BLaER1 treated with 17β-estradiol and CSF1 and Interleukin-3, amounts not matched to agents 10 nM and 100 nM (cell line): ENCODE data around the gene NCOA7.
A peak's percentile ranks its signal among the peaks of the same experiment; 100 is the strongest.
"Not testable (repeated sequence)": the region's sequence is repeated elsewhere in the genome, so short reads cannot be mapped to it uniquely, and the experiment has no call there.

Experiments
- H3K27ac ChIP-seq, 11 experiments: shearing (Covaris generic); formaldehyde crosslinking; 2 replicates each; pipeline ENCODE4 v1.8.1; 2022
- H3K27me3 ChIP-seq, 11 experiments: shearing (Covaris generic); formaldehyde crosslinking; 2 replicates each; pipeline ENCODE4 v1.8.1; 2022
- H3K36me3 ChIP-seq, 11 experiments: shearing (Covaris generic); formaldehyde crosslinking; 2 replicates each; pipeline ENCODE4 v1.8.1; 2022
- H3K4me1 ChIP-seq, 10 experiments: shearing (Covaris generic); formaldehyde crosslinking; 2 replicates each; pipeline ENCODE4 v1.8.1; 2022
- H3K4me2 ChIP-seq, 11 experiments: shearing (Covaris generic); formaldehyde crosslinking; 2 replicates each; pipeline ENCODE4 v1.8.1; 2022
- H3K4me3 ChIP-seq, 10 experiments: shearing (Covaris generic); formaldehyde crosslinking; 2 replicates each; pipeline ENCODE4 v1.8.1; 2022
- H3K9ac ChIP-seq, 11 experiments: shearing (Covaris generic); formaldehyde crosslinking; 2 replicates each; pipeline ENCODE4 v1.8.1; 2022
- H3K9me3 ChIP-seq, 11 experiments: shearing (Covaris generic); formaldehyde crosslinking; replicated peaks in 1 of 11; 2 replicates each; pipeline ENCODE4 v1.8.1; 2022
- H4K20me1 ChIP-seq, 11 experiments: shearing (Covaris generic); formaldehyde crosslinking; 2 replicates each; pipeline ENCODE4 v1.8.1; 2022
- Cebpa-rat ChIP-seq, 11 experiments: shearing (Covaris generic); IDR thresholded peaks; 2 replicates each; pipeline ENCODE4 v1.8.1; 2022

Gene NCOA7

GRCh38 chr6:125932451-125932795 lies 141.7 kb downstream of the NCOA7 start:
- H3K4me3 ChIP-seq: no peak overlapping the region
- no peaks in the 10 kb centered on the region for H4K20me1 ChIP-seq
- peaks cover 18 to 44% (median 36%) of the 10 kb centered on the region in 11 experiments for H3K36me3 ChIP-seq
- no peaks in the 10 kb centered on the region for H3K27me3 ChIP-seq
- no peak overlapping the region for H3K9ac ChIP-seq
- no peak overlapping the region for H3K27ac ChIP-seq
- H3K4me2 ChIP-seq: no peak overlapping the region
- H3K9me3 ChIP-seq: peaks cover 0 to 8% (median 0%) of the 10 kb centered on the region in 11 experiments; a peak in 5 of 22 replicates
- TF ChIP-seq Cebpa-rat (IDR thresholded peaks at IDR 0.05): no peak
- H3K4me1 ChIP-seq: peaks cover 7 to 9% (median 8%) of the 10 kb centered on the region in 10 experiments

GRCh38 chr6:125935520-125935919 lies 144.8 kb downstream of the NCOA7 start:
- not testable (repeated sequence) for H3K4me2 ChIP-seq, H3K4me3 ChIP-seq, H3K27me3 ChIP-seq, H3K27ac ChIP-seq, H3K4me1 ChIP-seq, H3K9ac ChIP-seq, H4K20me1 ChIP-seq, H3K9me3 ChIP-seq
- H3K36me3 ChIP-seq: peaks cover 10 to 16% (median 13%) of the 10 kb centered on the region in 11 experiments; a peak in 18 of 22 replicates

- no peaks in the 10 kb centered on the region for H3K9me3 ChIP-seq
- H3K4me3 ChIP-seq: no peak overlapping the region
- H3K36me3 ChIP-seq: no peaks in the 10 kb centered on the region
- H3K27me3 ChIP-seq: no peaks in the 10 kb centered on the region
- no peak overlapping the region for H3K4me2 ChIP-seq
- no peaks in the 10 kb centered on the region for H4K20me1 ChIP-seq
- peaks cover 0 to 24% (median 4%) of the 10 kb centered on the region in 10 experiments; a peak in 11 of 20 replicates for H3K4me1 ChIP-seq
- H3K9ac ChIP-seq: no peak overlapping the region
- H3K27ac ChIP-seq: no peak overlapping the region
- TF ChIP-seq Cebpa-rat (IDR thresholded peaks at IDR 0.05): no peak
Observed at GRCh38 chr6:125939026-125939425, 148.3 kb downstream of the NCOA7 start.

GRCh38 chr6:125939791-125940190 lies 149.0 kb downstream of the NCOA7 start:
- Histone ChIP-seq H3K27ac (no peak overlapping the region), H3K27me3 (no peaks in the 10 kb centered on the region), H3K4me3 (no peak overlapping the region), H3K9ac (no peak overlapping the region), H3K36me3 (no peaks in the 10 kb centered on the region), H3K4me2 (no peak overlapping the region), H3K4me1 (peaks cover 0 to 32% (median 12%) of the 10 kb centered on the region in 10 experiments; a peak in 12 of 20 replicates), H3K9me3 (no peaks in the 10 kb centered on the region), H4K20me1 (no peaks in the 10 kb centered on the region)
- TF ChIP-seq Cebpa-rat (IDR thresholded peaks at IDR 0.05): no peak

- TF ChIP-seq Cebpa-rat (IDR thresholded peaks at IDR 0.05): no peak
- Histone ChIP-seq H3K4me3 (no peak overlapping the region), H3K9ac (no peak overlapping the region), H3K27me3 (no peaks in the 10 kb centered on the region), H3K36me3 (no peaks in the 10 kb centered on the region), H3K4me2 (no peak overlapping the region), H4K20me1 (no peaks in the 10 kb centered on the region), H3K27ac (no peak overlapping the region), H3K9me3 (no peaks in the 10 kb centered on the region), H3K4me1 (peaks cover 0 to 38% (median 14%) of the 10 kb centered on the region in 10 experiments; a peak in 12 of 20 replicates)
Observed at GRCh38 chr6:125940247-125941041, 149.7 kb downstream of the NCOA7 start.

- H4K20me1 ChIP-seq: no peaks in the 10 kb centered on the region
- no peak for TF ChIP-seq Cebpa-rat (IDR thresholded peaks at IDR 0.05)
- H3K9ac ChIP-seq: no peak overlapping the region
- no peaks in the 10 kb centered on the region for H3K36me3 ChIP-seq
- H3K9me3 ChIP-seq: no peaks in the 10 kb centered on the region
- H3K4me3 ChIP-seq: no peak overlapping the region
- H3K4me2 ChIP-seq: peak overlapping the region in 4 of 11 experiments; percentile 54 to 65 (median 59); a peak in 8 of 22 replicates
- 0 out of 22 replicates have a peak overlapping the region, but pooled peaks of 1 of the 11 experiments have one; percentile 51 for H3K27ac ChIP-seq
- no peaks in the 10 kb centered on the region for H3K27me3 ChIP-seq
- peaks cover 0 to 63% (median 20%) of the 10 kb centered on the region in 10 experiments; a peak in 12 of 20 replicates for H3K4me1 ChIP-seq
Observed at GRCh38 chr6:125942672-125943527, 152.1 kb downstream of the NCOA7 start.

- no peaks in the 10 kb centered on the region for H3K27me3 ChIP-seq
- no peak for TF ChIP-seq Cebpa-rat (IDR thresholded peaks at IDR 0.05)
- H3K36me3 ChIP-seq: no peaks in the 10 kb centered on the region
- H3K4me1 ChIP-seq: peaks cover 0 to 72% (median 20%) of the 10 kb centered on the region in 10 experiments; a peak in 12 of 20 replicates
- H3K9ac ChIP-seq: peak overlapping the region in 2 of 11 experiments; percentile 19 to 32; a peak in 2 of 22 replicates
- no peaks in the 10 kb centered on the region for H4K20me1 ChIP-seq
- no peaks in the 10 kb centered on the region for H3K9me3 ChIP-seq
- peak overlapping the region in 6 of 11 experiments; percentile 1 to 64 (median 46); a peak in 8 of 22 replicates for H3K27ac ChIP-seq
- H3K4me2 ChIP-seq: peak overlapping the region in 7 of 11 experiments; percentile 28 to 68 (median 54); a peak in 12 of 22 replicates
- no peak overlapping the region for H3K4me3 ChIP-seq
Observed at GRCh38 chr6:125943528-125944433, 153.0 kb downstream of the NCOA7 start.

- Histone ChIP-seq H3K9ac (peak overlapping the region in 2 of 11 experiments; percentile 19 to 32; a peak in 3 of 22 replicates), H3K4me3 (no peak overlapping the region), H4K20me1 (no peaks in the 10 kb centered on the region), H3K27me3 (no peaks in the 10 kb centered on the region), H3K27ac (peak overlapping the region in 6 of 11 experiments; percentile 1 to 64 (median 46); a peak in 8 of 22 replicates), H3K4me1 (peaks cover 0 to 78% (median 20%) of the 10 kb centered on the region in 10 experiments; a peak in 12 of 20 replicates), H3K9me3 (no peaks in the 10 kb centered on the region), H3K36me3 (no peaks in the 10 kb centered on the region), H3K4me2 (peak overlapping the region in 8 of 11 experiments; percentile 21 to 68 (median 54); a peak in 13 of 22 replicates)
- peak in 5 of 11 experiments; percentile 31 to 60 (median 41); a peak in 5 of 22 replicates for TF ChIP-seq Cebpa-rat (IDR thresholded peaks at IDR 0.05)
Observed at GRCh38 chr6:125944434-125944816, 153.7 kb downstream of the NCOA7 start.
